HCT116 (cell line): ENCODE measurements around the gene LMBRD2.

Source experiments
- EZH2 ChIP-seq: fragments of 200-600 bp; sonication (generic); IDR thresholded peaks from 2 replicates; pipeline ENCODE4 v1.6.1; 2017; ENCODE audit warnings: antibody characterized with exemption, mixed run types
- EZH2phosphoT487 ChIP-seq: fragments of 200-600 bp; IDR thresholded peaks from 2 replicates; pipeline ENCODE4 v1.6.1; 2018; ENCODE audit warnings: antibody characterized with exemption, borderline replicate concordance
- POLR2A ChIP-seq: IDR thresholded peaks from 2 replicates; pipeline ENCODE4 v1.7.0; 2011; ENCODE audit warnings: borderline replicate concordance; ENCODE audit not compliant: insufficient read depth, insufficient read length; ENCODE audit errors: extremely low read depth
- TCF7L2 ChIP-seq: IDR thresholded peaks from 2 replicates; pipeline ENCODE4 v1.7.0; 2011; ENCODE audit warnings: borderline replicate concordance, inconsistent platforms; ENCODE audit not compliant: insufficient read depth, insufficient read length; ENCODE audit errors: extremely low read depth
- ZFX ChIP-seq: fragments of 450-650 bp; IDR thresholded peaks from 2 replicates; pipeline ENCODE4 v1.6.1; 2017
- TF ChIP-seq, protein P1 (sequence below), 3 experiments: fragments of 200-600 bp in 1 of 3; sonication (generic) in 1 of 3; IDR thresholded peaks in 2 of 3; conservative IDR thresholded peaks in 1 of 3; 2 replicates each; pipeline ENCODE4 v1.5.1; 2012 to 2017; ENCODE audit warnings: low read depth in 2 of 3, low read length in 2 of 3, antibody characterized with exemption in 1 of 3, borderline replicate concordance in 1 of 3, control low read depth in 1 of 3, mild to moderate bottlenecking in 1 of 3, mixed read lengths in 1 of 3, mixed run types in 1 of 3, moderate library complexity in 1 of 3; ENCODE audit not compliant: insufficient read depth in 1 of 3
- TF ChIP-seq, protein P2 (sequence below): IDR thresholded peaks from 2 replicates; pipeline ENCODE4 v1.6.1; 2012
- TF ChIP-seq, protein P3 (sequence below): IDR thresholded peaks from 2 replicates; pipeline ENCODE4 v1.6.1; 2012
- TF ChIP-seq, protein P4 (sequence below): IDR thresholded peaks from 2 replicates; pipeline ENCODE4 v1.6.1; 2011; ENCODE audit warnings: mild to moderate bottlenecking, low read length, moderate library complexity; ENCODE audit not compliant: insufficient replicate concordance; ENCODE audit errors: extremely low read depth

DNA sequence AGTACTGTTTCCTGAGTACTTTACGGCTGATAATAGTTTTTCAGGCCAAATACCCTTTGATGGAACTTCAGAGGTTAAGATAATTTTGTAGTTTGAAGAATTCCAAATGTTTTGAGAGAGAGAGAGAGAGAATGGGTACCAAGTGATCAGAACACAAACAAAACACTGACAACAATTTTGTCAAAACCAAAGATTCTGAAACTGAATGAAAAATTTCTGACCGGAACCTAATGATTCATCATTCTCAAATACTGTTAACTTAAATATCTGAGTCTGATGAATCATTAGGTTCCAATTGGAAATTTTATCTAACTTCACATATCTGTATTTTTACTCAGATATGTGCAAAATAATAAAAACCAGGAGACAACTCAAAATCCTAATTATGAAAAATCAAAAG lies 4.0 kb downstream of the LMBRD2 start:
- TF ChIP-seq, protein P1, sequence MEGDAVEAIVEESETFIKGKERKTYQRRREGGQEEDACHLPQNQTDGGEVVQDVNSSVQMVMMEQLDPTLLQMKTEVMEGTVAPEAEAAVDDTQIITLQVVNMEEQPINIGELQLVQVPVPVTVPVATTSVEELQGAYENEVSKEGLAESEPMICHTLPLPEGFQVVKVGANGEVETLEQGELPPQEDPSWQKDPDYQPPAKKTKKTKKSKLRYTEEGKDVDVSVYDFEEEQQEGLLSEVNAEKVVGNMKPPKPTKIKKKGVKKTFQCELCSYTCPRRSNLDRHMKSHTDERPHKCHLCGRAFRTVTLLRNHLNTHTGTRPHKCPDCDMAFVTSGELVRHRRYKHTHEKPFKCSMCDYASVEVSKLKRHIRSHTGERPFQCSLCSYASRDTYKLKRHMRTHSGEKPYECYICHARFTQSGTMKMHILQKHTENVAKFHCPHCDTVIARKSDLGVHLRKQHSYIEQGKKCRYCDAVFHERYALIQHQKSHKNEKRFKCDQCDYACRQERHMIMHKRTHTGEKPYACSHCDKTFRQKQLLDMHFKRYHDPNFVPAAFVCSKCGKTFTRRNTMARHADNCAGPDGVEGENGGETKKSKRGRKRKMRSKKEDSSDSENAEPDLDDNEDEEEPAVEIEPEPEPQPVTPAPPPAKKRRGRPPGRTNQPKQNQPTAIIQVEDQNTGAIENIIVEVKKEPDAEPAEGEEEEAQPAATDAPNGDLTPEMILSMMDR (IDR thresholded peaks at IDR 0.05 in 2 of 3, conservative IDR thresholded peaks at IDR 0.05 in 1 of 3; ENCODE audit: borderline replicate concordance in 1 of 3, insufficient read depth in 1 of 3, low read depth in 2 of 3, low read length in 2 of 3), result no peak
- TF ChIP-seq EZH2 (no peak), EZH2phosphoT487 (no peak), POLR2A (no peak), ZFX (no peak), TCF7L2 (no peak)
- TF ChIP-seq, protein P2, sequence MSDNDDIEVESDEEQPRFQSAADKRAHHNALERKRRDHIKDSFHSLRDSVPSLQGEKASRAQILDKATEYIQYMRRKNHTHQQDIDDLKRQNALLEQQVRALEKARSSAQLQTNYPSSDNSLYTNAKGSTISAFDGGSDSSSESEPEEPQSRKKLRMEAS, result no peak
- TF ChIP-seq, protein P3, sequence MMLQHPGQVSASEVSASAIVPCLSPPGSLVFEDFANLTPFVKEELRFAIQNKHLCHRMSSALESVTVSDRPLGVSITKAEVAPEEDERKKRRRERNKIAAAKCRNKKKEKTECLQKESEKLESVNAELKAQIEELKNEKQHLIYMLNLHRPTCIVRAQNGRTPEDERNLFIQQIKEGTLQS, result no peak
- TF ChIP-seq, protein P4, sequence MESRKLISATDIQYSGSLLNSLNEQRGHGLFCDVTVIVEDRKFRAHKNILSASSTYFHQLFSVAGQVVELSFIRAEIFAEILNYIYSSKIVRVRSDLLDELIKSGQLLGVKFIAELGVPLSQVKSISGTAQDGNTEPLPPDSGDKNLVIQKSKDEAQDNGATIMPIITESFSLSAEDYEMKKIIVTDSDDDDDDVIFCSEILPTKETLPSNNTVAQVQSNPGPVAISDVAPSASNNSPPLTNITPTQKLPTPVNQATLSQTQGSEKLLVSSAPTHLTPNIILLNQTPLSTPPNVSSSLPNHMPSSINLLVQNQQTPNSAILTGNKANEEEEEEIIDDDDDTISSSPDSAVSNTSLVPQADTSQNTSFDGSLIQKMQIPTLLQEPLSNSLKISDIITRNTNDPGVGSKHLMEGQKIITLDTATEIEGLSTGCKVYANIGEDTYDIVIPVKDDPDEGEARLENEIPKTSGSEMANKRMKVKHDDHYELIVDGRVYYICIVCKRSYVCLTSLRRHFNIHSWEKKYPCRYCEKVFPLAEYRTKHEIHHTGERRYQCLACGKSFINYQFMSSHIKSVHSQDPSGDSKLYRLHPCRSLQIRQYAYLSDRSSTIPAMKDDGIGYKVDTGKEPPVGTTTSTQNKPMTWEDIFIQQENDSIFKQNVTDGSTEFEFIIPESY, result no peak
